ENCODE measurements around the gene SCG3.

Gene SCG3

DNA sequence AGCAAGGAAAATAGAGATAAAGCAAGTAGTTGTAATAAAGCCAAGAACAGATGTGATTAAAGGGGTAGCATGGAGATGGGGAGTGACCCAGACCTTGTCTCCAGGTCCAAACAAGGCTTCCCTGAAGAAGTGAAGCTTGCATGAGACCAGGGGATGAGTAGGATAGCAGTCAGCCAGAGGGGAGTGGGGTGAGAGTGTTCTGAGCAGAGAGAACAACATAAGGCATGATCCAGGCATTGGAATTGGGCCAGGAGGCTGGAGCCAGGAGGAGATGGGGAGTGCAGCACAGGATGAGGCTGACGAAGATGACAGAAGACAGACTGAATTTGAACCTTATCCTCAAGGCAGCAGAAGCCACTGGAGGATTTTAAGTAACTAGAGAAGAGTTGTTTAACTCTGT is 77.3 kb downstream of the SCG3 start:
- no peak for DNase-seq (ENCODE audit: low read depth in 2 of 2)

DNA sequence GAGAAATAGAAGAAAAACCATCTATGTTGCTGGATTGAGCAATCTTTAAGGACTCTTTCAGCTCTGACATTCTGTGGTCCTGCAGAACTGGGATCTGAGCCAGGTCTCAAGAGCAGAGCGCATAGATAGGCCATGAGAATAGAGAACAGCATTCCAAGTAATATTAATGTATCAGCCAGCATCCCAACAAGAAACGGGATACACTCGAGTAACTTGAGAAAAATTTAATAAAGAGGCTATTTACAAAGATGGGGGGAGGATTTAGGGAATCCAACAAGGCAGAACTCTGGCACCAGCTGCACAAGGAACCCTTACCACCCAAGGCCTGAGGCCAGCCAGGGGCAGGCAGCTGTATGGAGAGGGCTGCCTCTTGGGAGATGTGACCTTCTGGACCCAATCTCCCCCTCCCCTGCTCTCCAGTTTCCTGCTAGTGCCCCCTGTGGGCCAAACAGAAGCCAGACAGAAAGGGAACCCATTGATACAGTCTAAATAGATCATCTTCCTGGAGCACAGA is 78.3 kb downstream of the SCG3 start:
- DNase-seq (ENCODE audit: low read depth in 2 of 2) = no peak

- no peak for DNase-seq (ENCODE audit: low read depth in 2 of 2)
Observed at GRCh38 chr15:51760805-51761204, 79.5 kb downstream of the SCG3 start.

DNA sequence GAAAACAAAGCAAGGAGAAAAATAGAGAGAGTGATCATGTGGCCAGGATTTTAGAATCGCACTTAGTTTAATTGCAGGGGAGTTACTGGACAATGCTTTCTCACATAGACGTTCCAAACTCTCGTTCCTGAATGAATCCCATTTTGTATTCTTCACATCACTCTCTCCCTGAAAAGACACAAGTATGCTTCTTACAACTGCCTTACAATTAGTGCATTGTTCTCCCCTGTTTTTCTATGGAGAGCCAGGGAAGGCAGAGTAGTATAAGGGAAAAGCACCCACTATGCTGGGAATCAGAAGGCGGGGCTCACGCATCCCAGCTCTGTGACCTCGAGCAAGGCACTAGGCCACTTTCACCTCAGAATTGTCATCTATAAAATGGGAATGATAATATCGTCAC is 84.4 kb downstream of the SCG3 start:
- DNase-seq (ENCODE audit: low read depth in 2 of 2) = no peak

DNA sequence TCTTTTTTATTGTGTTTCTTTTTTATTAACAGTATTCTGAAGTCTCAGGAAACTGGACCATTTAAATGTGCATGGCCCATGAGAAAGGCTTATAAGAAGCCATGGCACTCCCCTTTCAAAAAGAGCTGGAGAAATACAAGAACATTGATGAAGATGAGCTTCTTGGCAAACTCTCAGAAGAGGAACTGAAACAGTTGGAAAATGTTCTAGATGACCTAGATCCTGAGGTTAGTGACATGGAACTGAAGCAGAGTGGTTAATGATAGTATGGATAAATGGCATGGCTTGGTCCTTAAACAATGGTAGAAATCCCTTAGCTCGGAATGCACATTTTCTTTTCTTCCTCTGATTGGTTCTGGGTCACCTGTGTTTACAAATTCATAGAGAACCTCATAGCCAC is 85.0 kb downstream of the SCG3 start:
- DNase-seq (ENCODE audit: low read depth in 2 of 2) = no peak

- DNase-seq (ENCODE audit: low read depth in 2 of 2) = no peak
Observed at GRCh38 chr15:51768018-51768417, 86.7 kb downstream of the SCG3 start.

Measured in stimulated activated CD4-positive, alpha-beta T cell treated with anti-CD3 and anti-CD28 coated beads, Interleukin-4, amount 100 ng/mL, for 48 hours (primary cell).